A549 treated with CpdA at 1 μM for 4 hours (cell line): ENCODE data around the gene UBIAD1. TPM values are rescaled to one million over a fixed set of nuclear protein-coding genes. Genes with fewer than 3 reads are reported as not detected.

ENCODE experiments used
- total RNA-seq: library from RNA; stranded (reverse); fragments of 200-300 nt; extraction: Qiagen RNA extraction; gene quantifications from 5 replicates; pipeline ENCODE4 v1.2.3, GENCODE V29; 2022; ENCODE audit warnings: low read depth

UBIAD1 gene
- 14.6 to 17.4 TPM (median 16.8 TPM) in 5 replicates for total RNA-seq

GRCh38 chr1:11272832-11273594, at the start of gene UBIAD1:
UBIAD1 (plus strand) TSS chr1:11273198; CDS start chr1:11273532, 334 bp downstream.

GRCh38 chr1:11262171-11263049, 10.6 kb upstream of the UBIAD1 start, which contains the start of gene MTOR:
MTOR (minus strand) TSS chr1:11262551; CDS start chr1:11259409, 3,142 bp downstream.

Other genes starting within 250 kb of the UBIAD1 start
- 0.09 to 0.27 TPM (median 0.18 TPM) in 4 of 5 replicates, not detected in the other for gene MASP2, start 226.0 kb upstream of the UBIAD1 start, total RNA-seq
- 139 to 226 TPM (median 216 TPM) in 5 replicates for gene SRM, start 213.2 kb upstream of the UBIAD1 start, total RNA-seq
- gene EXOSC10, start 173.3 kb upstream of the UBIAD1 start, total RNA-seq, result 35.4 to 39.8 TPM (median 37.9 TPM) in 5 replicates
- gene ANGPTL7, start 83.8 kb upstream of the UBIAD1 start, total RNA-seq, result not detected in 5 replicates
- 14.5 to 17.0 TPM (median 15.3 TPM) in 5 replicates for gene MTOR, start 10.6 kb upstream of the UBIAD1 start, total RNA-seq
- 0.24 to 0.55 TPM (median 0.28 TPM) in 5 replicates for gene DISP3, start 206.0 kb downstream of the UBIAD1 start, total RNA-seq